LNCaP clone FGC (cell line): ENCODE data around the gene DYNC1I1.
A peak's percentile ranks its signal among the peaks of the same experiment; 100 is the strongest.

Source experiments
- DNase-seq: peaks from one replicate; pipeline ENCODE4 v3.0.0-alpha.2; 2011; ENCODE audit warnings: low read depth
- H3K4me3 ChIP-seq: 2 replicates; pipeline ENCODE4 v1.5.1; 2011; ENCODE audit warnings: mild to moderate bottlenecking, low read depth, low read length, control low read depth
- TF ChIP-seq, protein P1 (sequence below): IDR thresholded peaks from 2 replicates; pipeline ENCODE4 v1.5.1; 2012; ENCODE audit warnings: mild to moderate bottlenecking; ENCODE audit not compliant: control insufficient read depth, insufficient read depth; ENCODE audit errors: extremely low read depth

DYNC1I1 gene

DNA sequence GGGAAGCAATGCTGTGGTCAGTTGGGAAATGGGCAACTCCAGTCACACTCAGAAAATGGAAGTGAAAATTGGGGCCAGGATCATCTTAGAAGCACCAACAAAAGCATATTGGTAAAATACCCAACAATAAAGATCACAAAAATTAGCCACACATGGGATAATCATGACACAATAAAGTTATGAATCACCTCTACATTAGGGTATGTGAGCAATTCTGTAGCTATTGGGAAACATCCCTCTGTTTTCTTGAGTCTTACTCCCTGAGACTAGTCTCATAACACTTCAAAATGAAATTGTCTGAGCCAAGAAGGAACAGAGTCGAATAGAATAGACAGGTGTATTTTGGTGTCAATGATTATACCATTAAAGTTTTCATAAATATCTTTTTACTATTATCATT, 178.3 kb downstream of the DYNC1I1 start:
- no peak for DNase-seq
- no peak overlapping the region for H3K4me3 ChIP-seq
- TF ChIP-seq, protein P1, sequence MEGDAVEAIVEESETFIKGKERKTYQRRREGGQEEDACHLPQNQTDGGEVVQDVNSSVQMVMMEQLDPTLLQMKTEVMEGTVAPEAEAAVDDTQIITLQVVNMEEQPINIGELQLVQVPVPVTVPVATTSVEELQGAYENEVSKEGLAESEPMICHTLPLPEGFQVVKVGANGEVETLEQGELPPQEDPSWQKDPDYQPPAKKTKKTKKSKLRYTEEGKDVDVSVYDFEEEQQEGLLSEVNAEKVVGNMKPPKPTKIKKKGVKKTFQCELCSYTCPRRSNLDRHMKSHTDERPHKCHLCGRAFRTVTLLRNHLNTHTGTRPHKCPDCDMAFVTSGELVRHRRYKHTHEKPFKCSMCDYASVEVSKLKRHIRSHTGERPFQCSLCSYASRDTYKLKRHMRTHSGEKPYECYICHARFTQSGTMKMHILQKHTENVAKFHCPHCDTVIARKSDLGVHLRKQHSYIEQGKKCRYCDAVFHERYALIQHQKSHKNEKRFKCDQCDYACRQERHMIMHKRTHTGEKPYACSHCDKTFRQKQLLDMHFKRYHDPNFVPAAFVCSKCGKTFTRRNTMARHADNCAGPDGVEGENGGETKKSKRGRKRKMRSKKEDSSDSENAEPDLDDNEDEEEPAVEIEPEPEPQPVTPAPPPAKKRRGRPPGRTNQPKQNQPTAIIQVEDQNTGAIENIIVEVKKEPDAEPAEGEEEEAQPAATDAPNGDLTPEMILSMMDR: no peak

DNA sequence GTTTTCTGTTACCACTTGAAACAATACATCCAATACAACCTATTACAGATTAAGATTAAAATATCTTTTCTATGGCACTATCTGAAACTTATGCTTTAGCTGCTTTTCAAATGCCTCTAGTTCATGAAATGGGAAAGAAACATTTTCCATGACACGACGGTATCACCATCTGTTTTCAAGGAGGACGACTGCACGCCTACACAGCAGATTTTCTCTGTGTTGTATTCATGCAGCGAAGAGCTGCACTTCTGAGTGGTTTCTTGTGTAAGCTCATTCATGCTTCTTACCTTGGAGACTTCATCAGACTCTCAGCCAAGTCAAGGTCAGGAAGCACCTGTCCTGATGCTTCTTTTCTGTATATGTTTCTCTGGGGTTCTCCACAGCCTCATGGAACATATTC, 179.2 kb downstream of the DYNC1I1 start:
- no peak overlapping the region for H3K4me3 ChIP-seq
- TF ChIP-seq, protein P1: no peak
- no peak for DNase-seq

DNA sequence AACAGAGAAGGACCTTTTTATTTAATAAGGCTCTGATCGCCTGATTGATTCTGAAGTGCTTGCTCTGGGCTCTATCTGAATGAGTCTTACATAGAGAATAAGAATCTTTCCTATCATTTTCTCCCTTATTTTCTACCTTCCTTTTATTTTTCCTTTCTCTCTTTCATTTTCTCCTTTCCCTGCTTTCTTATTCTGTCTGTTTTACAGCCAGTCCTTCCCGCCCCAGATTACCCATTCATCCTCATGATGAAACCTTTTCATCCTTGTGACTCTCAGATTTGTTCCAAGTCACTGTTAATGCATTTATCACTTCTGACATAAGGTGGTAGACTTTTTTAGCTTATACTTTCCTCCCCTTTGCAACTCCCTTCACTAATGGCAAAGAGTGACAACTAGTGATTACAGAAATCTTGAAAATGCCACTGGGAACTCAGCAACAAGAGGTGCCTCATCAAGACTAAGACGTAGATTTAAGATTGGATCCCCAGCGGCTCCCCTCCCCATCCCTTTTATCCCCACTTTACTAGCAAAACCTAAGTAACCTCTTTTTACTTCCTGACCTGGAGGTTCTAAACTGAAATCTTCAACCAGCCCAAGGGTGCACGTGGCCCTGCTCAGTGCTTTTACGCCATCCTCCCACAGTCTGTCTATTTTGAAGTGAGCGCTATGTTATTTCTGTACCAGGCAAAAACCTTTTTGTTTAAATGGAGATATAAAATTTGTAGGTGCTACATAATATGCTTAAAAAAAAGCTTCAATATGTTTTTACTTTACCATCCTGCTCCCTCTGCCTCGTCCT, 179.8 kb downstream of the DYNC1I1 start:
- no peak for DNase-seq
- no peak overlapping the region for H3K4me3 ChIP-seq
- TF ChIP-seq, protein P1: no peak

DNA sequence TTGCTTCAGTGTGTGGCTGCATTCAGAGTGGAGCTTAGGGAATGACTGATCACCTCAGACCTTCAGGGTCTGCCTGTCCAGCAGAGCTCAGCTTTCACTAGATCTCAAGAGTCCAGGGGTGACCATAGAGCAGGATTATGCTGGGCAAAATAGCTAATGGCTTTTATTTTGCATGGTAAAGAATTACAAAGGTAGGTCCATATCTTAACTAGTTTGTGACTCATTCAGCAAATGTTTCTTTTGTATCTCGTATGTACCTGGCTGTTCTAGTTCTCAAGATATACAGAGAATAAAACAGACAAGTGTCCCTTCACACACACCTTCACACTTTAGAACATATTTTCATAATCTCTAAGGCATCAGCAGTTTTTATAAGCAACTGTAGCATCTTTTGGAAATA, 180.5 kb downstream of the DYNC1I1 start:
- TF ChIP-seq, protein P1: no peak
- H3K4me3 ChIP-seq: no peak overlapping the region
- DNase-seq: no peak

DNA sequence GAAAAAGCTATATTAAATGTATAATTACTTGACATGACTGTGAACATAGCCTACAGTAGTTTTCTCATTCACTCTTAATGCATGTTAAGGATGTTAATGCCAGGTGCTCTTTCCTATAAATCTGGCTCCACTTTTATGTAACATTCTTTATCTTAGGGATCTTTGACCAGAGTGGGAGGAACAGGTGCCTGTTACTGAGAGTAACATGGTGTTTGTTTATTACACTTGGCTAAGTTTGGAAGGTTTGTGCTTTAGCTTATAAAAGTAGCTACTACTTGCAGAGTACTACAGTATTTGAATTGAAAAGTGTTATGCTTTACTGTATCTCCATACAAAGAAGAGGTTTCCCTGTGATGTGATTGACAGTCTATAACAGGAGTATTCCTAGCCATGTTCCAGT, 183.4 kb downstream of the DYNC1I1 start:
- no peak overlapping the region for H3K4me3 ChIP-seq
- TF ChIP-seq, protein P1: no peak
- peak; percentile 93 for DNase-seq

DNA sequence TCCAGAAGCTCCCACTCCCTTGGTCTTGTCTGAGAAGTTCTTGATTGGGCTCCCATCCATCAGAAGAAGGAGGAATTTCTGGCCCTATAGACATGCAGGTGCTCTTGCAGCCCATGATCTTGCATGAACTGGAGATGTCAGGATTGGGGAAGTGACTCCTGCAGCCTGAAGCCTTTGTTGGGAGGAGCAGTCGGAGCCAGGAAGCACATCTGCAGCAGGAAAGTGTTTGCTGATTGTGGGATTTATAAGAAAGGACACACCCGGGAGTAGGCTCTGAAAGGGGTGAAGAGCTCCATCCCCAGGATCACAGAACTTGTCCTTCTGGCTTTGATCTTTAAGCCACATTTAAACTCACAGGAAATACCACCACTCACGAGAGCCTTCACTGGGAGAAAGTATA, 185.2 kb downstream of the DYNC1I1 start:
- TF ChIP-seq, protein P1: no peak
- no peak for DNase-seq
- no peak overlapping the region for H3K4me3 ChIP-seq

DNA sequence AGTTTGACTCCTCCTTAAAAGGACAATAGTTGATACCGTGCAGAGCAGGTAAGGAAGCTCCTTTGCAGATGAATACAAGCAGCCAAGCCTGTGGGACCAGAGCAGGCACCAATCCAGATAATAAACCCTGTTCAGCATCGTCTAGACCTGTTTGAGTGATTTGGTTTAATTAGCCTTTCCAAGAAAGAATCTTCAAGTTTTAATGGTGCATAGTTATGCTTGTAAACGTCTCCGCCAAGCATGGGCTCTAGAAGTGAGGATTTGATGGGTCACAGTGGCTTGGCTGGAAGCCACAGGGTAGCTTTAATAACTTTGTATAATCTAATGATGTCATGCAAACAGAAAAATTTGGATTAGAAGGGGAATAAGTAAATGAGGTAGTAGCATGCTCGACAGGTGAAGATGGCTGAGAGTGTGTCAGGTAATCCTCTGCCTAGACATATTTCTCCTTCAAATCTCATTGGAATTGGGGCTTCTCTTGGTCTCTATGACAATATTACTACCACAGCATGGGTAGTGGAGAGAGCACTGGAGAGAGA, 188.4 kb downstream of the DYNC1I1 start:
- H3K4me3 ChIP-seq: no peak overlapping the region
- TF ChIP-seq, protein P1: no peak
- peak; percentile 51 for DNase-seq
